Heart left ventricle (tissue), 13 donors: ENCODE data around the gene GSKIP.

Experiments used
- CTCF ChIP-seq, 12 donors: fragments of 200-600 bp; sonication (generic) in 4 of 12; IDR thresholded peaks; one replicate each; pipeline versions ENCODE4 v1.5.0 to v1.8.0; 2018 to 2022; ENCODE audit warnings: antibody characterized with exemption in 12 of 12, mild to moderate bottlenecking in 5 of 12
- POLR2A ChIP-seq, 2 donors: fragments of 450-650 bp; IDR thresholded peaks; one replicate each; pipeline ENCODE4 v1.6.1; 2017; ENCODE audit warnings: antibody characterized with exemption in 2 of 2, mild to moderate bottlenecking in 2 of 2, moderate library complexity in 2 of 2
- donor health status: ischemic (EF 13 %, LVEDD 7.1; RV severe dilation, severe dysfunction).
- donor health status: DM: no; HTN: yes; CAD: no.
- donor health status: DM: no; HTN: no; CAD: no.
- donor health status: ischemic (EF 25% LVEDD 6.9; RV normal size, moderate dysfunction).
- donor health status: ischemic (EF 25% LVEDD 5.7; RV mildly dilated, moderate dysfunction).
- donor health status: ischemic (EF 35%, LVEDD 5.7; RV mildly dilated, moderate dysfunction).
- donor health status: nonischemic (EF 11% LVEDD 7.7; RV severe dilation, severe dysfunction).
- donor health status: DM: yes; HTN: yes; CAD: no.
- donor health status: PGD.
- donor health status: ischemic (EF 29% LVEDD 5.4; RV normal size, mild dysfunction).
- donor health status: nonischemic (EF 23%, LVEDD 6.1; RV moderate dilation, normal function).

GRCh38 chr14:96416292-96416691, 53.0 kb downstream of the GSKIP start:
- TF ChIP-seq CTCF (IDR thresholded peaks at IDR 0.05): no peak
- TF ChIP-seq POLR2A (IDR thresholded peaks at IDR 0.05): no peak
